Prostate gland (tissue), 2 donors: Measurements from ENCODE around the gene TMEM61.

Experiments
- CTCF ChIP-seq, 4 experiments: fragments of 200-600 bp in 2 of 4; fragments of 450-650 bp in 2 of 4; sonication (generic) in 2 of 4; IDR thresholded peaks; 1 replicate in 3 of 4; 2 replicates in 1 of 4; pipeline ENCODE4 v1.5.1; 2016 to 2019; ENCODE audit warnings: antibody characterized with exemption in 4 of 4, mild to moderate bottlenecking in 2 of 4, moderate library complexity in 2 of 4
- POLR2A ChIP-seq: fragments of 450-650 bp; IDR thresholded peaks from one replicate; pipeline ENCODE4 v1.6.1; 2016; ENCODE audit warnings: antibody characterized with exemption, mild to moderate bottlenecking

GRCh38 chr1:55010887-55011217, 30.4 kb downstream of the TMEM61 start:
- no peak for TF ChIP-seq CTCF (IDR thresholded peaks at IDR 0.05)
- no peak for TF ChIP-seq POLR2A
